HL-60 (cell line): ENCODE measurements around the gene PRDM16.

ENCODE experiments used
- POLR2AphosphoS5 ChIP-seq: IDR thresholded peaks from 2 replicates; pipeline ENCODE4 v1.6.1; 2012; ENCODE audit warnings: low read depth
- TF ChIP-seq, protein P1 (sequence below): IDR thresholded peaks from 2 replicates; pipeline ENCODE4 v1.6.1; 2012; ENCODE audit warnings: low read depth; ENCODE audit not compliant: insufficient replicate concordance
- TF ChIP-seq, protein P2 (sequence below): IDR thresholded peaks from one replicate; pipeline ENCODE4 v1.5.1; 2011; ENCODE audit warnings: low read length, control low read depth, inconsistent platforms; ENCODE audit not compliant: insufficient read depth

- TF ChIP-seq, protein P1, sequence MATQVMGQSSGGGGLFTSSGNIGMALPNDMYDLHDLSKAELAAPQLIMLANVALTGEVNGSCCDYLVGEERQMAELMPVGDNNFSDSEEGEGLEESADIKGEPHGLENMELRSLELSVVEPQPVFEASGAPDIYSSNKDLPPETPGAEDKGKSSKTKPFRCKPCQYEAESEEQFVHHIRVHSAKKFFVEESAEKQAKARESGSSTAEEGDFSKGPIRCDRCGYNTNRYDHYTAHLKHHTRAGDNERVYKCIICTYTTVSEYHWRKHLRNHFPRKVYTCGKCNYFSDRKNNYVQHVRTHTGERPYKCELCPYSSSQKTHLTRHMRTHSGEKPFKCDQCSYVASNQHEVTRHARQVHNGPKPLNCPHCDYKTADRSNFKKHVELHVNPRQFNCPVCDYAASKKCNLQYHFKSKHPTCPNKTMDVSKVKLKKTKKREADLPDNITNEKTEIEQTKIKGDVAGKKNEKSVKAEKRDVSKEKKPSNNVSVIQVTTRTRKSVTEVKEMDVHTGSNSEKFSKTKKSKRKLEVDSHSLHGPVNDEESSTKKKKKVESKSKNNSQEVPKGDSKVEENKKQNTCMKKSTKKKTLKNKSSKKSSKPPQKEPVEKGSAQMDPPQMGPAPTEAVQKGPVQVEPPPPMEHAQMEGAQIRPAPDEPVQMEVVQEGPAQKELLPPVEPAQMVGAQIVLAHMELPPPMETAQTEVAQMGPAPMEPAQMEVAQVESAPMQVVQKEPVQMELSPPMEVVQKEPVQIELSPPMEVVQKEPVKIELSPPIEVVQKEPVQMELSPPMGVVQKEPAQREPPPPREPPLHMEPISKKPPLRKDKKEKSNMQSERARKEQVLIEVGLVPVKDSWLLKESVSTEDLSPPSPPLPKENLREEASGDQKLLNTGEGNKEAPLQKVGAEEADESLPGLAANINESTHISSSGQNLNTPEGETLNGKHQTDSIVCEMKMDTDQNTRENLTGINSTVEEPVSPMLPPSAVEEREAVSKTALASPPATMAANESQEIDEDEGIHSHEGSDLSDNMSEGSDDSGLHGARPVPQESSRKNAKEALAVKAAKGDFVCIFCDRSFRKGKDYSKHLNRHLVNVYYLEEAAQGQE: no peak
- TF ChIP-seq, protein P2, sequence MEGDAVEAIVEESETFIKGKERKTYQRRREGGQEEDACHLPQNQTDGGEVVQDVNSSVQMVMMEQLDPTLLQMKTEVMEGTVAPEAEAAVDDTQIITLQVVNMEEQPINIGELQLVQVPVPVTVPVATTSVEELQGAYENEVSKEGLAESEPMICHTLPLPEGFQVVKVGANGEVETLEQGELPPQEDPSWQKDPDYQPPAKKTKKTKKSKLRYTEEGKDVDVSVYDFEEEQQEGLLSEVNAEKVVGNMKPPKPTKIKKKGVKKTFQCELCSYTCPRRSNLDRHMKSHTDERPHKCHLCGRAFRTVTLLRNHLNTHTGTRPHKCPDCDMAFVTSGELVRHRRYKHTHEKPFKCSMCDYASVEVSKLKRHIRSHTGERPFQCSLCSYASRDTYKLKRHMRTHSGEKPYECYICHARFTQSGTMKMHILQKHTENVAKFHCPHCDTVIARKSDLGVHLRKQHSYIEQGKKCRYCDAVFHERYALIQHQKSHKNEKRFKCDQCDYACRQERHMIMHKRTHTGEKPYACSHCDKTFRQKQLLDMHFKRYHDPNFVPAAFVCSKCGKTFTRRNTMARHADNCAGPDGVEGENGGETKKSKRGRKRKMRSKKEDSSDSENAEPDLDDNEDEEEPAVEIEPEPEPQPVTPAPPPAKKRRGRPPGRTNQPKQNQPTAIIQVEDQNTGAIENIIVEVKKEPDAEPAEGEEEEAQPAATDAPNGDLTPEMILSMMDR: no peak
- no peak for TF ChIP-seq POLR2AphosphoS5
Measured at GRCh38 chr1:3317456-3317855, 248.5 kb downstream of the PRDM16 start.
